H1 (cell line): ENCODE results near the gene ME1. TPM values are rescaled to one million over a fixed set of nuclear protein-coding genes. Genes with fewer than 3 reads are reported as not detected.

Source experiments
- CTCF ChIP-seq, 3 experiments: IDR thresholded peaks; 1 replicate in 2 of 3; 2 replicates in 1 of 3; pipeline versions ENCODE4 v1.5.1 to v1.6.1; 2011; ENCODE audit warnings: low read length in 3 of 3, mild to moderate bottlenecking in 3 of 3, inconsistent platforms in 2 of 3, low read depth in 1 of 3, moderate library complexity in 1 of 3; ENCODE audit not compliant: insufficient read depth in 1 of 3; ENCODE audit errors: control extremely low read depth in 1 of 3
- JUN ChIP-seq: IDR thresholded peaks from 2 replicates; pipeline ENCODE4 v1.6.1; 2011; ENCODE audit warnings: low read depth, mild to moderate bottlenecking, improper control_type of control experiment, low read length
- KDM1A ChIP-seq: fragments of 200-600, 300-600 bp; sonication (generic); IDR thresholded peaks from 2 replicates; pipeline ENCODE4 v1.7.1; 2016; ENCODE audit warnings: mild to moderate bottlenecking, low read length, borderline replicate concordance
- SIX5 ChIP-seq: IDR thresholded peaks from 2 replicates; pipeline ENCODE4 v1.6.1; 2011; ENCODE audit warnings: mild to moderate bottlenecking, low read depth, low read length
- ZNF274 ChIP-seq: IDR thresholded peaks from 2 replicates; pipeline ENCODE4 v1.7.0; 2012; ENCODE audit warnings: low read length, borderline replicate concordance; ENCODE audit errors: extremely low read depth
- polyA plus RNA-seq, 7 experiments: library from polyadenylated mRNA; depleted of rRNA in 3 of 7; stranded (reverse) in 5 of 7; unstranded in 2 of 7; fragments of >200 nt in 5 of 7; fragments of 200-250 nt in 2 of 7; gene quantifications; 1 replicate in 5 of 7; 2 replicates in 1 of 7; 4 replicates in 1 of 7; pipeline versions ENCODE4 v1.2.1 to v1.2.3, GENCODE V29; 2011 to 2013; ENCODE audit warnings: missing spikeins in 2 of 7, mixed read lengths in 2 of 7
- total RNA-seq: library from RNA; stranded (reverse); fragmentation: NEBNext Ultra II Directional; extraction: Animal tissue kit (Norgen Biotek cat#: 25700); gene quantifications from 2 replicates; pipeline ENCODE4 v1.2.1, GENCODE V29; 2021
- TF ChIP-seq, protein P1 (sequence below): fragments of 300-600 bp; sonication (generic); IDR thresholded peaks from 2 replicates; pipeline ENCODE4 v1.7.1; 2012; ENCODE audit warnings: low read length, moderate library complexity, mild to moderate bottlenecking, inconsistent platforms; ENCODE audit not compliant: insufficient replicate concordance

ME1 gene
- total and polyA plus RNA-seq, 2 of the 8 experiments (the other 6 are each of a cell fraction or from before 2014, with no cell fraction given) = 1.3 to 3.9 TPM

DNA sequence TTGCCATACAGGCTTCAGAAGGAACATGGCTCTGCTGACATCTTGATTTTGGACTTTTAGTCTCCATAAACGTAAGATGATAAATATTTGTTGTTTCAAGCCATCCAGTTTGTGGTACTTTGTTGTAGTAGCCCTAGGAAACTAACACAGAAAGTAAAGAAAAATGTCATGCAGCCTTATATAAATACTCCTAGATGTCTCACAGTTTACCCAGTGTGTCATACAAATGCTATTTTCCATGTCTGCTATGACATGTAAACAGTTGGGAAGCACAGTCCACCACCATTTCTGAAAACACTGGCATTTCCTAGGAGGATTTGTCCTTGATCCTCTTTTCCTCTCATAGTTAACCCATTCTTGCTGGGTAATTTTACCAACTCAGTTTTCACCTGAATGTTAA, 30.6 kb upstream of the ME1 start (continued):
- TF ChIP-seq, protein P1, sequence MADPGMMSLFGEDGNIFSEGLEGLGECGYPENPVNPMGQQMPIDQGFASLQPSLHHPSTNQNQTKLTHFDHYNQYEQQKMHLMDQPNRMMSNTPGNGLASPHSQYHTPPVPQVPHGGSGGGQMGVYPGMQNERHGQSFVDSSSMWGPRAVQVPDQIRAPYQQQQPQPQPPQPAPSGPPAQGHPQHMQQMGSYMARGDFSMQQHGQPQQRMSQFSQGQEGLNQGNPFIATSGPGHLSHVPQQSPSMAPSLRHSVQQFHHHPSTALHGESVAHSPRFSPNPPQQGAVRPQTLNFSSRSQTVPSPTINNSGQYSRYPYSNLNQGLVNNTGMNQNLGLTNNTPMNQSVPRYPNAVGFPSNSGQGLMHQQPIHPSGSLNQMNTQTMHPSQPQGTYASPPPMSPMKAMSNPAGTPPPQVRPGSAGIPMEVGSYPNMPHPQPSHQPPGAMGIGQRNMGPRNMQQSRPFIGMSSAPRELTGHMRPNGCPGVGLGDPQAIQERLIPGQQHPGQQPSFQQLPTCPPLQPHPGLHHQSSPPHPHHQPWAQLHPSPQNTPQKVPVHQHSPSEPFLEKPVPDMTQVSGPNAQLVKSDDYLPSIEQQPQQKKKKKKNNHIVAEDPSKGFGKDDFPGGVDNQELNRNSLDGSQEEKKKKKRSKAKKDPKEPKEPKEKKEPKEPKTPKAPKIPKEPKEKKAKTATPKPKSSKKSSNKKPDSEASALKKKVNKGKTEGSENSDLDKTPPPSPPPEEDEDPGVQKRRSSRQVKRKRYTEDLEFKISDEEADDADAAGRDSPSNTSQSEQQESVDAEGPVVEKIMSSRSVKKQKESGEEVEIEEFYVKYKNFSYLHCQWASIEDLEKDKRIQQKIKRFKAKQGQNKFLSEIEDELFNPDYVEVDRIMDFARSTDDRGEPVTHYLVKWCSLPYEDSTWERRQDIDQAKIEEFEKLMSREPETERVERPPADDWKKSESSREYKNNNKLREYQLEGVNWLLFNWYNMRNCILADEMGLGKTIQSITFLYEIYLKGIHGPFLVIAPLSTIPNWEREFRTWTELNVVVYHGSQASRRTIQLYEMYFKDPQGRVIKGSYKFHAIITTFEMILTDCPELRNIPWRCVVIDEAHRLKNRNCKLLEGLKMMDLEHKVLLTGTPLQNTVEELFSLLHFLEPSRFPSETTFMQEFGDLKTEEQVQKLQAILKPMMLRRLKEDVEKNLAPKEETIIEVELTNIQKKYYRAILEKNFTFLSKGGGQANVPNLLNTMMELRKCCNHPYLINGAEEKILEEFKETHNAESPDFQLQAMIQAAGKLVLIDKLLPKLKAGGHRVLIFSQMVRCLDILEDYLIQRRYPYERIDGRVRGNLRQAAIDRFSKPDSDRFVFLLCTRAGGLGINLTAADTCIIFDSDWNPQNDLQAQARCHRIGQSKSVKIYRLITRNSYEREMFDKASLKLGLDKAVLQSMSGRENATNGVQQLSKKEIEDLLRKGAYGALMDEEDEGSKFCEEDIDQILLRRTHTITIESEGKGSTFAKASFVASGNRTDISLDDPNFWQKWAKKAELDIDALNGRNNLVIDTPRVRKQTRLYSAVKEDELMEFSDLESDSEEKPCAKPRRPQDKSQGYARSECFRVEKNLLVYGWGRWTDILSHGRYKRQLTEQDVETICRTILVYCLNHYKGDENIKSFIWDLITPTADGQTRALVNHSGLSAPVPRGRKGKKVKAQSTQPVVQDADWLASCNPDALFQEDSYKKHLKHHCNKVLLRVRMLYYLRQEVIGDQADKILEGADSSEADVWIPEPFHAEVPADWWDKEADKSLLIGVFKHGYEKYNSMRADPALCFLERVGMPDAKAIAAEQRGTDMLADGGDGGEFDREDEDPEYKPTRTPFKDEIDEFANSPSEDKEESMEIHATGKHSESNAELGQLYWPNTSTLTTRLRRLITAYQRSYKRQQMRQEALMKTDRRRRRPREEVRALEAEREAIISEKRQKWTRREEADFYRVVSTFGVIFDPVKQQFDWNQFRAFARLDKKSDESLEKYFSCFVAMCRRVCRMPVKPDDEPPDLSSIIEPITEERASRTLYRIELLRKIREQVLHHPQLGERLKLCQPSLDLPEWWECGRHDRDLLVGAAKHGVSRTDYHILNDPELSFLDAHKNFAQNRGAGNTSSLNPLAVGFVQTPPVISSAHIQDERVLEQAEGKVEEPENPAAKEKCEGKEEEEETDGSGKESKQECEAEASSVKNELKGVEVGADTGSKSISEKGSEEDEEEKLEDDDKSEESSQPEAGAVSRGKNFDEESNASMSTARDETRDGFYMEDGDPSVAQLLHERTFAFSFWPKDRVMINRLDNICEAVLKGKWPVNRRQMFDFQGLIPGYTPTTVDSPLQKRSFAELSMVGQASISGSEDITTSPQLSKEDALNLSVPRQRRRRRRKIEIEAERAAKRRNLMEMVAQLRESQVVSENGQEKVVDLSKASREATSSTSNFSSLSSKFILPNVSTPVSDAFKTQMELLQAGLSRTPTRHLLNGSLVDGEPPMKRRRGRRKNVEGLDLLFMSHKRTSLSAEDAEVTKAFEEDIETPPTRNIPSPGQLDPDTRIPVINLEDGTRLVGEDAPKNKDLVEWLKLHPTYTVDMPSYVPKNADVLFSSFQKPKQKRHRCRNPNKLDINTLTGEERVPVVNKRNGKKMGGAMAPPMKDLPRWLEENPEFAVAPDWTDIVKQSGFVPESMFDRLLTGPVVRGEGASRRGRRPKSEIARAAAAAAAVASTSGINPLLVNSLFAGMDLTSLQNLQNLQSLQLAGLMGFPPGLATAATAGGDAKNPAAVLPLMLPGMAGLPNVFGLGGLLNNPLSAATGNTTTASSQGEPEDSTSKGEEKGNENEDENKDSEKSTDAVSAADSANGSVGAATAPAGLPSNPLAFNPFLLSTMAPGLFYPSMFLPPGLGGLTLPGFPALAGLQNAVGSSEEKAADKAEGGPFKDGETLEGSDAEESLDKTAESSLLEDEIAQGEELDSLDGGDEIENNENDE = no peak
- TF ChIP-seq KDM1A = no peak
- TF ChIP-seq ZNF274 = no peak
- TF ChIP-seq CTCF (IDR thresholded peaks at IDR 0.05; ENCODE audit: control extremely low read depth in 1 of 3, insufficient read depth in 1 of 3, low read depth in 1 of 3, low read length in 3 of 3) = no peak
- TF ChIP-seq SIX5 = no peak
- TF ChIP-seq JUN = no peak
